ENCODE results near the gene ITGB6.

GRCh38 chr2:160064916-160065315 lies 135.2 kb downstream of the ITGB6 start:
- TF ChIP-seq, protein P1, sequence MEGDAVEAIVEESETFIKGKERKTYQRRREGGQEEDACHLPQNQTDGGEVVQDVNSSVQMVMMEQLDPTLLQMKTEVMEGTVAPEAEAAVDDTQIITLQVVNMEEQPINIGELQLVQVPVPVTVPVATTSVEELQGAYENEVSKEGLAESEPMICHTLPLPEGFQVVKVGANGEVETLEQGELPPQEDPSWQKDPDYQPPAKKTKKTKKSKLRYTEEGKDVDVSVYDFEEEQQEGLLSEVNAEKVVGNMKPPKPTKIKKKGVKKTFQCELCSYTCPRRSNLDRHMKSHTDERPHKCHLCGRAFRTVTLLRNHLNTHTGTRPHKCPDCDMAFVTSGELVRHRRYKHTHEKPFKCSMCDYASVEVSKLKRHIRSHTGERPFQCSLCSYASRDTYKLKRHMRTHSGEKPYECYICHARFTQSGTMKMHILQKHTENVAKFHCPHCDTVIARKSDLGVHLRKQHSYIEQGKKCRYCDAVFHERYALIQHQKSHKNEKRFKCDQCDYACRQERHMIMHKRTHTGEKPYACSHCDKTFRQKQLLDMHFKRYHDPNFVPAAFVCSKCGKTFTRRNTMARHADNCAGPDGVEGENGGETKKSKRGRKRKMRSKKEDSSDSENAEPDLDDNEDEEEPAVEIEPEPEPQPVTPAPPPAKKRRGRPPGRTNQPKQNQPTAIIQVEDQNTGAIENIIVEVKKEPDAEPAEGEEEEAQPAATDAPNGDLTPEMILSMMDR (IDR thresholded peaks at IDR 0.05) = no peak
- no peak for TF ChIP-seq POLR2A (IDR thresholded peaks at IDR 0.05)

Measured in thyroid gland (tissue), 4 donors.